ENCODE measurements around the gene TMC1. TPM values are rescaled to one million over a fixed set of nuclear protein-coding genes. Genes with fewer than 3 reads are reported as not detected.

The TMC1 gene
- total and polyA plus RNA-seq, 10 of the 15 experiments (the other 5 are each of a cell fraction or from before 2014, with no cell fraction given), result 0.06 to 0.94 (median 0.40) TPM; not detected in 1

- no peak for TF ChIP-seq CREM (IDR thresholded peaks at IDR 0.05; ENCODE audit: low read depth)
- no peak for TF ChIP-seq BCL3 (IDR thresholded peaks at IDR 0.05; ENCODE audit: borderline replicate concordance, insufficient read depth, low read depth, low read length, poor library complexity, severe bottlenecking)
- no peak for TF ChIP-seq POLR2A (IDR thresholded peaks at IDR 0.05; ENCODE audit: low read depth, low read length)
- TF ChIP-seq SKIL (IDR thresholded peaks at IDR 0.05; ENCODE audit: low read depth, poor library complexity, severe bottlenecking), result no peak
Measured at GRCh38 chr9:72734631-72735030, 213.2 kb downstream of the TMC1 start (continued).

- in situ Hi-C loops (cut with MboI), result no loop called here
- POLR2A ChIA-PET, result no interaction called here
- no peak overlapping the region for H3K4me2 ChIP-seq (ENCODE audit: control insufficient read depth, insufficient read depth)
- no peak for FAIRE-seq
- BruUV-seq (replicated peaks), result no TSS peak
- no peak overlapping the region for H2AFZ ChIP-seq (ENCODE audit: control insufficient read depth, low read depth, low read length)
- SMC1A ChIA-PET (ENCODE audit: uncharacterized antibody, unreplicated experiment), result interaction anchor here (0.7 kb wide), 1 partner anchor 141 kb away, joined by 3 read pairs; no protein-coding TSS in a partner anchor
- CTCF ChIA-PET, result interaction anchor here (1.4 kb wide), 1 partner anchor 11 kb away, joined by 3 read pairs; no protein-coding TSS in a partner anchor
- H3K4me1 ChIP-seq (ENCODE audit: control insufficient read depth, insufficient read depth, low read length), result no peaks in the 10 kb centered on the region
- no peaks in the 10 kb centered on the region for H3K9me3 ChIP-seq (replicated peaks; ENCODE audit: control insufficient read depth, insufficient read depth, low read length)
- no peaks in the 10 kb centered on the region for H3K27me3 ChIP-seq (replicated peaks in 1 of 2; ENCODE audit: control insufficient read depth in 2 of 2, insufficient read depth in 2 of 2, low read length in 1 of 2)
- no peaks in the 10 kb centered on the region for H4K20me1 ChIP-seq (ENCODE audit: control insufficient read depth, insufficient read depth)
- H3K27ac ChIP-seq (ENCODE audit: control insufficient read depth, insufficient read depth), result no peak overlapping the region
- H3K4me3 ChIP-seq, result no peak overlapping the region
- H3K9ac ChIP-seq (ENCODE audit: control insufficient read depth, insufficient read depth, low read length), result no peak overlapping the region
- no peak for ATAC-seq
- no peak for DNase-seq (ENCODE audit: low read depth, low spot score)
- H3K36me3 ChIP-seq (ENCODE audit: control insufficient read depth in 2 of 2, insufficient read depth in 2 of 2, low read length in 1 of 2), result no peaks in the 10 kb centered on the region
- RAD21 ChIA-PET (ENCODE audit: unreplicated experiment), result interaction anchor here (0.6 kb wide), 1 partner anchor 17 kb away, joined by 3 read pairs; no protein-coding TSS in a partner anchor
- 20% methylated on average over 4 of the region's 4 CpGs for WGBS (ENCODE audit: insufficient coverage, insufficient replicate concordance, low lambda C conversion rate, missing lambda C conversion rate)
- no peaks in the 10 kb centered on the region for H3K79me2 ChIP-seq (ENCODE audit: control insufficient read depth, insufficient read depth, low read length)
- intact Hi-C loops (cut with micrococcal nuclease; ENCODE audit: unreplicated experiment), result no loop called here
- TF ChIP-seq STAT3 (IDR thresholded peaks at IDR 0.05; ENCODE audit: low read depth, low read length) (no peak), MTA2 (IDR thresholded peaks at IDR 0.05; ENCODE audit: low read depth) (no peak), CEBPZ (IDR thresholded peaks at IDR 0.05; ENCODE audit: low read depth, low read length) (no peak), MYB (IDR thresholded peaks at IDR 0.05; ENCODE audit: borderline replicate concordance, low read depth, low read length) (no peak), TCF3 (IDR thresholded peaks at IDR 0.05; ENCODE audit: borderline replicate concordance, insufficient read depth, low read depth, low read length) (no peak), USF1 (IDR thresholded peaks at IDR 0.05; ENCODE audit: borderline replicate concordance, extremely low read length, insufficient read depth, low read depth, low read length) (no peak), CBX3 (IDR thresholded peaks at IDR 0.05; ENCODE audit: borderline replicate concordance, low read depth) (no peak), CBFB (IDR thresholded peaks at IDR 0.05; ENCODE audit: low read depth) (no peak), MXI1 (IDR thresholded peaks at IDR 0.05; ENCODE audit: low read depth, low read length) (no peak), SMAD1 (IDR thresholded peaks at IDR 0.05; ENCODE audit: low read depth, partially characterized antibody) (no peak), RAD21 (IDR thresholded peaks at IDR 0.05; ENCODE audit: insufficient read depth, low read depth, low read length) (no peak), STAT1 (conservative IDR thresholded peaks at IDR 0.05) (no peak)
Measured at GRCh38 chr9:72743836-72744235, 222.4 kb downstream of the TMC1 start.

All from GM12878 (cell line).